Neural progenitor cell (in vitro differentiated cells): ENCODE results near the gene ZBED1. TPM values are rescaled to one million over a fixed set of nuclear protein-coding genes. Genes with fewer than 3 reads are reported as not detected.

Source experiments
- DNase-seq: peaks from one replicate; pipeline ENCODE4 v3.0.0-alpha.2; 2016; ENCODE audit warnings: low spot score
- H2AFZ ChIP-seq: fragments of 200-600 bp; sonication (generic); replicated peaks from 2 replicates; pipeline ENCODE4 v1.6.1; 2016; ENCODE audit warnings: antibody characterized with exemption
- H3F3A ChIP-seq: fragments of 200-600 bp; sonication (generic); 2 replicates; pipeline ENCODE4 v1.6.1; 2016; ENCODE audit warnings: antibody characterized with exemption, low read depth
- H3K27ac ChIP-seq: fragments of 200-600 bp; sonication (generic); 2 replicates; pipeline ENCODE4 v1.5.1; 2016; ENCODE audit warnings: mild to moderate bottlenecking
- H3K27me3 ChIP-seq: fragments of 200-600 bp; sonication (generic); 2 replicates; pipeline ENCODE4 v1.6.1; 2016; ENCODE audit warnings: mild to moderate bottlenecking, moderate library complexity
- H3K36me3 ChIP-seq: fragments of 200-600 bp; sonication (generic); 2 replicates; pipeline ENCODE4 v1.5.1; 2016
- H3K4me1 ChIP-seq: fragments of 200-600 bp; sonication (generic); 2 replicates; pipeline ENCODE4 v1.6.1; 2016; ENCODE audit warnings: mixed run types
- H3K4me2 ChIP-seq: fragments of 200-600 bp; sonication (generic); 2 replicates; pipeline ENCODE4 v1.6.1; 2016
- H3K4me3 ChIP-seq: fragments of 200-600 bp; sonication (generic); 2 replicates; pipeline ENCODE4 v1.5.1; 2016
- H3K79me2 ChIP-seq: fragments of 200-600 bp; sonication (generic); 2 replicates; pipeline ENCODE4 v1.6.1; 2016; ENCODE audit warnings: low read depth
- H3K9ac ChIP-seq: fragments of 200-600 bp; sonication (generic); 2 replicates; pipeline ENCODE4 v1.6.1; 2016
- H3K9me3 ChIP-seq: fragments of 200-600 bp; sonication (generic); 2 replicates; pipeline ENCODE4 v1.5.1; 2016; ENCODE audit warnings: low read depth
- H4K20me1 ChIP-seq: fragments of 200-600 bp; sonication (generic); 2 replicates; pipeline ENCODE4 v1.6.1; 2016; ENCODE audit warnings: low read depth
- H3K27ac Mint-ChIP-seq: 3 replicates; pipeline ENCODE4 v1.8.0; 2021; ENCODE audit warnings: mixed read lengths
- H3K27me3 Mint-ChIP-seq: 2 replicates; pipeline ENCODE4 v1.8.0; 2022; ENCODE audit warnings: low read depth, mild to moderate bottlenecking, inconsistent platforms, moderate library complexity, mixed read lengths; ENCODE audit not compliant: insufficient read depth
- H3K36me3 Mint-ChIP-seq: 3 replicates; pipeline ENCODE4 v1.8.0; 2021; ENCODE audit warnings: mixed read lengths
- H3K4me1 Mint-ChIP-seq: 3 replicates; pipeline ENCODE4 v1.8.0; 2021; ENCODE audit warnings: mixed read lengths
- H3K4me3 Mint-ChIP-seq: 3 replicates; pipeline ENCODE4 v1.8.0; 2021; ENCODE audit warnings: mild to moderate bottlenecking, moderate library complexity, mixed read lengths
- H3K9me3 Mint-ChIP-seq: 3 replicates; pipeline ENCODE4 v1.8.0; 2020; ENCODE audit warnings: mixed read lengths
- EZH2 ChIP-seq: fragments of 200-600 bp; sonication (generic); IDR thresholded peaks from 2 replicates; pipeline ENCODE4 v1.6.1; 2017; ENCODE audit warnings: antibody characterized with exemption, mild to moderate bottlenecking, moderate library complexity
- EZH2phosphoT487 ChIP-seq: fragments of 200-600 bp; sonication (generic); IDR thresholded peaks from 2 replicates; pipeline ENCODE4 v1.6.1; 2017; ENCODE audit warnings: antibody characterized with exemption
- total RNA-seq: library from RNA; depleted of rRNA; stranded (reverse); fragments of >200 nt; gene quantifications from 2 replicates; pipeline ENCODE4 v1.2.3, GENCODE V29; 2015; ENCODE audit warnings: low replicate concordance
- TF ChIP-seq, protein P1 (sequence below): fragments of 200-600 bp; sonication (generic); IDR thresholded peaks from 2 replicates; pipeline ENCODE4 v1.5.1; 2017; ENCODE audit warnings: antibody characterized with exemption, mild to moderate bottlenecking

Gene ZBED1
- total RNA-seq, 1 donor from 2014 or later: 36.9 TPM

DNA sequence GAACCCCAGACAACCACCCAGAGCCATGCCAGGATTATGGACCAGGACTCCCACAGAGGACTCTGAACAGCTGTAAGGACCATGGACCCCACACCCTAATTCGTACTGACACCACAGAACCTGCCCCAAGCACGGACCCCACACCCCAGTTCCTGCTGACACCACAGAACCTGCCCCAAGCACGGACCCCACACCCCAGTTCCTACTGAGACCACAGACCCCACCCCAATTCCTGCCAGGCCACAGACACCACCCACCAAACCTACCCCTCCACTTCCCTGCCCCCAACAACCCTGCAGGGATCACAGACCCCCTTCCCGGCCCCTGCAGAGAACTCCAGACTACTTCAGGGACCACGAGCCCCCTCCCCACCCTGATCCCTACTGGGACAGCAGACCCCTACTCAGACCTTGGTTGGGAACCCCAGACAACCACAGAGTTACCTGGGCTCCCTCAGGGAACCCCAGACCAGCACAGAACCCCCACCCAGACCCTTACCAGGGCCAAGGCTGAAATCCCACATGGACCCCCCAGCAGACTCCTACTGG is 1.4 kb upstream of the ZBED1 start:
- Histone ChIP-seq H2AFZ (no peak overlapping the region), H3K4me1 (peaks cover 19% of the 10 kb centered on the region), H3K4me2 (no peak overlapping the region), H3F3A (peaks cover 38% of the 10 kb centered on the region), H3K9me3 (no peaks in the 10 kb centered on the region), H3K9ac (no peak overlapping the region), H4K20me1 (peaks cover 8% of the 10 kb centered on the region), H3K4me3 (no peak overlapping the region), H3K27me3 (no peaks in the 10 kb centered on the region), H3K36me3 (no peaks in the 10 kb centered on the region), H3K79me2 (peaks cover 31% of the 10 kb centered on the region), H3K27ac (no peak overlapping the region)
- Mint-ChIP-seq H3K27me3 (peaks cover 16% of the 10 kb centered on the region), H3K27ac (peak overlapping the region; percentile 72), H3K4me3 (peak overlapping the region; percentile 79), H3K4me1 (peaks cover 30% of the 10 kb centered on the region), H3K9me3 (no peaks in the 10 kb centered on the region), H3K36me3 (peaks cover 7% of the 10 kb centered on the region)
- DNase-seq: no peak
- no peak for TF ChIP-seq EZH2
- TF ChIP-seq EZH2phosphoT487: no peak
- TF ChIP-seq, protein P1, sequence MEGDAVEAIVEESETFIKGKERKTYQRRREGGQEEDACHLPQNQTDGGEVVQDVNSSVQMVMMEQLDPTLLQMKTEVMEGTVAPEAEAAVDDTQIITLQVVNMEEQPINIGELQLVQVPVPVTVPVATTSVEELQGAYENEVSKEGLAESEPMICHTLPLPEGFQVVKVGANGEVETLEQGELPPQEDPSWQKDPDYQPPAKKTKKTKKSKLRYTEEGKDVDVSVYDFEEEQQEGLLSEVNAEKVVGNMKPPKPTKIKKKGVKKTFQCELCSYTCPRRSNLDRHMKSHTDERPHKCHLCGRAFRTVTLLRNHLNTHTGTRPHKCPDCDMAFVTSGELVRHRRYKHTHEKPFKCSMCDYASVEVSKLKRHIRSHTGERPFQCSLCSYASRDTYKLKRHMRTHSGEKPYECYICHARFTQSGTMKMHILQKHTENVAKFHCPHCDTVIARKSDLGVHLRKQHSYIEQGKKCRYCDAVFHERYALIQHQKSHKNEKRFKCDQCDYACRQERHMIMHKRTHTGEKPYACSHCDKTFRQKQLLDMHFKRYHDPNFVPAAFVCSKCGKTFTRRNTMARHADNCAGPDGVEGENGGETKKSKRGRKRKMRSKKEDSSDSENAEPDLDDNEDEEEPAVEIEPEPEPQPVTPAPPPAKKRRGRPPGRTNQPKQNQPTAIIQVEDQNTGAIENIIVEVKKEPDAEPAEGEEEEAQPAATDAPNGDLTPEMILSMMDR: no peak

DNA sequence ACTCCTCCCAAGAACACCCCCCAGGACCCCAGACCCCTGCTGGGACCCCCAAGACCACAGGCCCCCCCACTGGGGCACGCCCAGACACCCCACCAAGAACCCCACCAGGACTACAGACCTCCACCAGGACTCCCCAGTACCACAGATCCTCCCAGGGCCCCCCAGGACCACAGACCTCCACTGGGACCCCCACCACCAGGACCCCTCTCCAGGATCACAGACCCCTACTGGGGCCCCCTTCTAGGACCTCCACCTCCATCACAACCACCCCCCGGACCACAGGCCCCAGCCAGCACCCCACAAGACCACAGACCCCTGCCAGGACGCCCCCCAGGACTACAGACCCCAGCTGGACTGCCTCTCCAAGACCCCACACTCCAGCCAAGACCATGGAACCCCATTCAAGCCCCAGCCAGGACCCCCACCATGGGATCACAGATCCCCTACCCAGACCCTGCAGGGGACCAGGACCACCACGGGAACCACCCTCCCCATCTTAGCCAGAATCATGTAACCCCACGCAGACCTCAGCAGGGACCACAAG is 855 bp upstream of the ZBED1 start:
- Mint-ChIP-seq H3K27ac (peak overlapping the region; percentile 72), H3K9me3 (no peaks in the 10 kb centered on the region), H3K4me1 (peaks cover 30% of the 10 kb centered on the region), H3K27me3 (peaks cover 16% of the 10 kb centered on the region), H3K36me3 (peaks cover 7% of the 10 kb centered on the region), H3K4me3 (peak overlapping the region; percentile 79)
- Histone ChIP-seq H3K4me3 (no peak overlapping the region), H3K9me3 (no peaks in the 10 kb centered on the region), H3K36me3 (no peaks in the 10 kb centered on the region), H3K27ac (no peak overlapping the region), H3K27me3 (no peaks in the 10 kb centered on the region), H3K79me2 (peaks cover 36% of the 10 kb centered on the region), H3K4me2 (no peak overlapping the region), H3K4me1 (peaks cover 19% of the 10 kb centered on the region), H2AFZ (no peak overlapping the region), H4K20me1 (peaks cover 8% of the 10 kb centered on the region), H3F3A (peaks cover 38% of the 10 kb centered on the region), H3K9ac (no peak overlapping the region)
- TF ChIP-seq, protein P1: no peak
- no peak for TF ChIP-seq EZH2phosphoT487
- no peak for TF ChIP-seq EZH2
- no peak for DNase-seq

DNA sequence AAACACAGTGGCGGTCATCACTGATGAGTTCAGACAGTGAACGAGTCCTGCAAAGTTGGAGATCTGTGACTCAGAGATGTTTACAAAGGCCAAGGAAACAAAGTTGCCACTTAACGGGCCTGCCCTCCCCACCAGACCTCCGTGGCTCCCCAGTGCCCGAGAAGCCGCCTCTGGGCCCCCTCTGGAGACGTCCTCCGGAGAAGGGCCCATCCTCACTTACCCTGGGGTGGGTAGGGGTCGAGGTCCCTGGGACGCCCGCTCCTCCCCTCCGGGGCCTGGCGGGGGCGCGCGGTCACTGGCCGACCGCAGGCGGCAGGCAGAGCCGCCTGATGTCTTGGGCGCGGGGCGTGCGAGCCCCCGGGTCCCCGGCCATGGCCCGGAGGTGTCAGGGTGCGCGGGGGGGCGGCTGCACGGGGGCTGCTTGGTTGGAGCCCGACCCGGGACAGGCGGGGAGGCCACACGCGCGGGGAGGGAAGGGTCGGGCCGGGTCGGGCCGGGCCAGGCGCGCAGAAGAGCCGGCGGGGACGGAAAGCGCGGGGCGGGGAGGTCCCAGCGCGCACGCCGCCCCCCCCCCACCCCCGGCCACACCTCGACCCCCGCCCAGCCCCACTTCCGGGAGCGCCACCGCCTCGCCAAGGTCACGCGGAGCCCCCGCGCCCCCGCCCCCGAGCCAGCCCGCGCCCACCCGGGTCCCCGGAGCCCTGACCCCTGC is 529 bp downstream of the ZBED1 start:
- Mint-ChIP-seq H3K36me3 (peaks cover 13% of the 10 kb centered on the region), H3K27me3 (peaks cover 13% of the 10 kb centered on the region), H3K4me1 (peaks cover 30% of the 10 kb centered on the region), H3K9me3 (no peaks in the 10 kb centered on the region), H3K4me3 (peak overlapping the region; percentile 91), H3K27ac (no peak overlapping the region)
- Histone ChIP-seq H4K20me1 (peaks cover 14% of the 10 kb centered on the region), H3K36me3 (no peaks in the 10 kb centered on the region), H3K27me3 (no peaks in the 10 kb centered on the region), H3K9me3 (no peaks in the 10 kb centered on the region), H2AFZ (peak overlapping the region; percentile 72), H3K27ac (peak overlapping the region; percentile 31), H3K9ac (peak overlapping the region; percentile 52), H3F3A (peaks cover 38% of the 10 kb centered on the region), H3K4me2 (peak overlapping the region; percentile 95), H3K4me3 (peak overlapping the region; percentile 96), H3K4me1 (peaks cover 28% of the 10 kb centered on the region), H3K79me2 (peaks cover 50% of the 10 kb centered on the region)
- TF ChIP-seq, protein P1: peak; percentile 35
- no peak for TF ChIP-seq EZH2phosphoT487
- no peak for TF ChIP-seq EZH2
- DNase-seq: peak; percentile 71
